Measurements from ENCODE around the gene LAMA5. TPM values are rescaled to one million over a fixed set of nuclear protein-coding genes. Genes with fewer than 3 reads are reported as not detected.
A peak's percentile ranks its signal among the peaks of the same experiment; 100 is the strongest.

Gene LAMA5
- total RNA-seq, 2 donors from 2014 or later, result 170 to 272 TPM

- H3K4me1 ChIP-seq (replicated peaks), result peaks cover 24% of the 10 kb centered on the region
- H3K27me3 ChIP-seq (replicated peaks; ENCODE audit: insufficient read depth), result no peaks in the 10 kb centered on the region
- no peak overlapping the region for H3K4me3 ChIP-seq
- WGBS, result 83% methylated on average over 11 of the region's 11 CpGs
- DNase-seq (ENCODE audit: low spot score), result no peak
- no peaks in the 10 kb centered on the region for H3K9me3 ChIP-seq
- H3K27ac ChIP-seq, result no peak overlapping the region
- H3K36me3 ChIP-seq, result no peaks in the 10 kb centered on the region
- intact Hi-C loops (cut with DNase I), result loop anchor here (10.0 kb wide), 1 partner anchor 194 kb away; no protein-coding TSS in a partner anchor
- TF ChIP-seq POLR2AphosphoS5 (IDR thresholded peaks at IDR 0.05), result no peak
- TF ChIP-seq POLR2A (IDR thresholded peaks at IDR 0.05), result no peak
- TF ChIP-seq CTCF (IDR thresholded peaks at IDR 0.05), result no peak
Observed at GRCh38 chr20:62300319-62300718, 66.8 kb downstream of the LAMA5 start.

- WGBS, result 81% methylated on average over 12 of the region's 12 CpGs
- Histone ChIP-seq H3K4me1 (replicated peaks) (peaks cover 22% of the 10 kb centered on the region), H3K27me3 (replicated peaks; ENCODE audit: insufficient read depth) (no peaks in the 10 kb centered on the region), H3K36me3 (no peaks in the 10 kb centered on the region), H3K9me3 (no peaks in the 10 kb centered on the region), H3K27ac (no peak overlapping the region), H3K4me3 (no peak overlapping the region)
- intact Hi-C loops (cut with DNase I), result loop anchor here (10.0 kb wide), 1 partner anchor 195 kb away; no protein-coding TSS in a partner anchor
- TF ChIP-seq POLR2A (IDR thresholded peaks at IDR 0.05), result no peak
- TF ChIP-seq POLR2AphosphoS5 (IDR thresholded peaks at IDR 0.05), result no peak
- no peak for TF ChIP-seq CTCF (IDR thresholded peaks at IDR 0.05)
- no peak for DNase-seq (ENCODE audit: low spot score)
Observed at GRCh38 chr20:62299666-62300236, 67.4 kb downstream of the LAMA5 start.

GRCh38 chr20:62298577-62299249 is 68.4 kb downstream of the LAMA5 start:
- no peaks in the 10 kb centered on the region for H3K9me3 ChIP-seq
- H3K4me1 ChIP-seq (replicated peaks), result peaks cover 12% of the 10 kb centered on the region
- TF ChIP-seq POLR2AphosphoS5 (IDR thresholded peaks at IDR 0.05) (no peak), POLR2A (IDR thresholded peaks at IDR 0.05) (no peak), CTCF (IDR thresholded peaks at IDR 0.05) (no peak)
- H3K27me3 ChIP-seq (replicated peaks; ENCODE audit: insufficient read depth), result no peaks in the 10 kb centered on the region
- intact Hi-C loops (cut with DNase I), result no loop called here
- DNase-seq (ENCODE audit: low spot score), result no peak
- H3K27ac ChIP-seq, result no peak overlapping the region
- peaks cover 0 to 4% of the 10 kb centered on the region in 2 donors for H3K36me3 ChIP-seq
- H3K4me3 ChIP-seq, result no peak overlapping the region
- WGBS, result 92% methylated on average over 29 of the region's 33 CpGs

GRCh38 chr20:62297449-62298227 is 69.5 kb downstream of the LAMA5 start:
- H3K27ac ChIP-seq, result no peak overlapping the region
- peaks cover 9% of the 10 kb centered on the region for H3K4me1 ChIP-seq (replicated peaks)
- WGBS, result 56% methylated on average over 29 of the region's 29 CpGs
- H3K9me3 ChIP-seq, result no peaks in the 10 kb centered on the region
- H3K27me3 ChIP-seq (replicated peaks; ENCODE audit: insufficient read depth), result no peaks in the 10 kb centered on the region
- TF ChIP-seq POLR2A (IDR thresholded peaks at IDR 0.05) (no peak), CTCF (IDR thresholded peaks at IDR 0.05) (no peak), POLR2AphosphoS5 (IDR thresholded peaks at IDR 0.05) (peak; percentile 41)
- peak; percentile 40 for DNase-seq (ENCODE audit: low spot score)
- intact Hi-C loops (cut with DNase I), result no loop called here
- H3K36me3 ChIP-seq, result peaks cover 0 to 7% of the 10 kb centered on the region in 2 donors
- H3K4me3 ChIP-seq, result no peak overlapping the region

All from prostate gland (tissue), 2 donors.